DMS53 (cell line): ENCODE results near the gene FGD3.

Experiments used
- DNase-seq: peaks from one replicate; lab custom pipeline; 2025; lab: John Stamatoyannopoulos, UW

Gene FGD3

GRCh38 chr9:93052791-93053540 is 105.6 kb downstream of the FGD3 start:
- no peak for DNase-seq

- no peak for DNase-seq
These were observed 106.5 kb downstream of the FGD3 start for GRCh38 chr9:93053781-93054331.

- no peak for DNase-seq
These were observed 107.7 kb downstream of the FGD3 start for GRCh38 chr9:93054758-93055704.

- peak; percentile 33 for DNase-seq
These were observed 109.8 kb downstream of the FGD3 start for GRCh38 chr9:93057042-93057702.

GRCh38 chr9:93057703-93058354 is 110.5 kb downstream of the FGD3 start:
- DNase-seq: no peak

GRCh38 chr9:93058355-93059010 is 111.2 kb downstream of the FGD3 start, which contains the start of gene SUSD3:
Gene SUSD3, plus strand, starts transcription at chr9:93058701. Its CDS starts 42 bp downstream, at chr9:93058743.
- DNase-seq: peak; percentile 74

GRCh38 chr9:93059011-93059714 is 111.8 kb downstream of the FGD3 start:
- peak; percentile 24 for DNase-seq

GRCh38 chr9:93059715-93060578 is 112.6 kb downstream of the FGD3 start:
- DNase-seq: no peak

GRCh38 chr9:93060746-93061259 is 113.5 kb downstream of the FGD3 start:
- DNase-seq: no peak

GRCh38 chr9:93061260-93061751 is 114.0 kb downstream of the FGD3 start:
- DNase-seq: no peak

GRCh38 chr9:93061791-93062763 is 114.8 kb downstream of the FGD3 start:
- DNase-seq: peak; percentile 83

- DNase-seq: peak; percentile 38
These were observed 117.2 kb downstream of the FGD3 start for GRCh38 chr9:93064392-93065134.

GRCh38 chr9:93065135-93065720 is 117.9 kb downstream of the FGD3 start:
- DNase-seq: no peak

GRCh38 chr9:93066978-93067603 is 119.8 kb downstream of the FGD3 start:
- DNase-seq: no peak

GRCh38 chr9:93068956-93069355 is 121.6 kb downstream of the FGD3 start:
- no peak for DNase-seq

- DNase-seq: peak; percentile 62
These were observed 124.1 kb downstream of the FGD3 start for GRCh38 chr9:93071464-93071863.
